ENCODE measurements around the gene CDH4.

The CDH4 gene

DNA sequence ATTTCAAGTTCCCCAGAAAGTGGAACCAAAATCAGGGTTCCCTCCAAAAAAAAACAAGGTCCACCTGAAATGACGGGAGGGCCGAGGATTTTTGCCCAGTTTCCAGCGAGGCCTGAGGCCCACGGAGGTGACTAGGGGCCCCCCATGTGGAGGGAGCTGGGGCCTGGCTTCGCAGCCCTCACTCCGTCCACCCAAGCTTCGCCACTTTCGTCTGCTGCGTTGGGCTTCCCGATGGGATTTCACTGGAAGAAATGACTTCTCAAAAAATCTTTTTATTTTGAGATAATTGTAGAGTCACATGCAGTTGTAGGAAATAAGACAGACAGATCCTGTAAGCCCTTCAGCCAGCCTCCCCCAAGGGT lies 605.3 kb downstream of the CDH4 start:
- DNase-seq, result no peak

- no peak for DNase-seq
Observed at GRCh38 chr20:61857884-61858283, 605.8 kb downstream of the CDH4 start.

DNA sequence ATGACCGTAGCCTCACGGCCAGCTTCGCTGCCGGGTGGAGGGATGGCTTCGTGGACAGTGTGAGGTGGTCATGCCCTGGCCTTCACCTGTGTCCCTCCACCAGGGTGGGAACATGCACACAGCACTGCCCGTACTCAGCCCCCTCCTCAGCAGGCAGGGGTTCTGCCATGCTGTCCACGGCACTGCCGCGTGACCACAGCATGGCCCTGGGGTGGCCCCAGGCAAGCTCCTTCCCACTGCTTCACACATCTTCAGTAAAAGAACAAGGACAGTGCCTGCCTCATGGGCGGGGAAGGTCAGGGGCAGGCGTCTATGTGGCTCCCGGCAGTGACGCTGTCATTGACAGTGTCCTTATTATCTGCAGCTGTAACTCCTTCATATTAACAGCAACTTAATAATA lies 607.7 kb downstream of the CDH4 start:
- no peak for DNase-seq

DNA sequence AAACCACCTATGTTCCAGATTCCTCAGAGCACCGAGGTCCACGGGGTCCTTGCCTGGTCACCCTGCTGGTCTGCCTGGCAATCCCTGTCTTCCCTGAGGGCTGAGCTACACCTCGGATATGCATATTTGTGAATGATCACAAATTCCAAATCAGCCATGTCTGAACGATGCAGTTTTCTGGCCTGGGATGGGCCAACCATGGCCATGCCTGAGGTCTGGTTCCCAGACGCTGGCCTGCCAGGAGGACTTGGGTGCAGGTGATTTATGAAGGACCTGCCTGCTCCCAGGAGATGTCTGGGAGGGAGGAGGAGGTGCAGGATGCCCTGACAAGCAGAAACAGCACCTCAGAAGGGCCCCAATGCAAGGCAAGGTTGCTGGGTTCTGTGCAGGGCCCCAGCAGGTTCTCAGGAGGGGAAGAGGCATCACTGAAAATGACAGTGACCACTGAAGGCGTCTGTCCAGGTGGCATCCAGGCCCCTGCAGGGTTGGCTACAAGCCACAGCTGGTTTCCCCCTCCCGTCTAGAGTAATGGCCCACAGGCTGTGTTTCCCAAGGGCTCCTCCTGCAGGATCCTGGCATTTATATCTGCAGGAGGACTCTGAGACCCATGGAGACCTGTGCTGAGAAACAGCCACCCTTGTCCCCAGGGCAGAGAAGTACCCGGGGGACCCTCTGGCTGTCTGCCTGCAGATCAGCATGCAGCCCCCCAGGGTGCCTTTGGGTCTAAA lies 608.4 kb downstream of the CDH4 start:
- no peak for DNase-seq

DNA sequence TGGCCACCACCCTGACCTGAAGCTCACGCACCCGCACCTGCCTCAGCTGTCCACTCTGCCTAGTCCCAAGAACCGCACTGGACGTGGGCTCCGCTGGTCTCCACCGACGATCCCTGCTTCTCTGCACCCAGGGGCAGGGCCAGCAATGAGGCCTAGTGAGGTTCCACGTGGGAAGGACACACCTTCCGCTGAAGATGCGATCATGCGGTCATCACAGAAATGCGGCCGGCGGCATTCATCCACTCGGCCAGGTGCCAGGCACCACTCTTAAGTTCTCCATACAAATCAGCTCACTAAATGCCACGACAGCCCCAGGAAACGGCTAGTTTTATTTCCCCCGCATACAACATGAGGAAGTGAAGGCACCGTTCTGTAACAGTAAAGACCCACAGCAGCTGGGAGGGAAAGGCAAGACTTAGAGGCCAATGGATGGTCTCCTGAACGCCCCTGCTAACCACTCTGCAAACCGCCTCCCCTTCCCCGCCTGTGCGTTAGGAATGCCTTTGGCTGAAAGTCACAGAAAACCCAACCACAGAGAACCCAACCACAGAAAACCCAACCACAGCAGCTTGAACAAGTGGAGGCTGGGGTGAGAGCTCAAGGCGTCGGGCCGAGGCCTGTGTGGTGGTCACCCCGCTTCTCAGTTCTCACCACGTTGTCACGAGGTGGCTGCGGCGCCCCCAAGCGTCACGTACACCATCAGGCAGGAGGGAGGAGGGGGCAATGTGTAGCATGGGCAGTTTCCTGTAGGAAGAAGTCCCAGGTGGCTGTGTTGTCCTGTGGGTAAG lies 609.2 kb downstream of the CDH4 start:
- no peak for DNase-seq

DNA sequence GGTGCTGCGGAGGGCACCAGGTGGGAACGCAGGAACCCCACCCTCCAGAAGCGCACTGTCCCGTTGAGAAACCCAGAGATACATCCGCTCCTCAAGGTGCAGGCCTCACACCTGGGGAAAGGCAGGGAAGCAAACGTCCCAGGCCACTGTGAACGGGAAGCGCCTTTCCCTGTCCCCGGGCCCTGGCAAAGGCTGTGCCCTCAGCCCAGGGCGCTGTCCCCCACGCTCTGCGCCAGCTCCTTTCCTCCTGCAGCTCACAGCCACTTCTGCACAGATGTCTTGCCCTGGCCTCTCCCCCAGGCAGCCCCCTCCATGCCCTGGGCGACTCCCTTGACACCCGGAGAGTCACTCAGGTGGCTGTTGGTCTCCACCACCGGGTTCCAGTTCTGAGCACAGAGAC lies 609.8 kb downstream of the CDH4 start:
- no peak for DNase-seq

DNA sequence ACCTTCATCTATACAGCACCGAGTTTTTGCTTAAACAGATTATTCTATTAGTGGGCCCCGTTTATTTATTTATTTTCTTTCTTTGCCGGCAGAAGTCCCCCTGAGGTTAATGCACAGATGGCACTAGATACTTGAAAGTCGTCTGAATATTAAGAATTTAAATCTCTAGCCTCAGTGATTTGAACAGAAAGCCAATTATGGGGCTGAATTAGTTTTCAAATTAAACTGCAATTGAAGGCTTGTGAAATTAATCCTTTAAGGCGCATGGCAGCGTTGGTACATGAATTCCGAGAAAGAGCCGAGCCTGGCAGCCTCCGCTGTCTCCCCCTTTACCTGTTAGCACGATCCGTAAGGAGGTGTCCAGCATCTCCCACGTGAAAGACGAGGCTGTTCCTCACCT lies 610.8 kb downstream of the CDH4 start:
- DNase-seq, result no peak

DNA sequence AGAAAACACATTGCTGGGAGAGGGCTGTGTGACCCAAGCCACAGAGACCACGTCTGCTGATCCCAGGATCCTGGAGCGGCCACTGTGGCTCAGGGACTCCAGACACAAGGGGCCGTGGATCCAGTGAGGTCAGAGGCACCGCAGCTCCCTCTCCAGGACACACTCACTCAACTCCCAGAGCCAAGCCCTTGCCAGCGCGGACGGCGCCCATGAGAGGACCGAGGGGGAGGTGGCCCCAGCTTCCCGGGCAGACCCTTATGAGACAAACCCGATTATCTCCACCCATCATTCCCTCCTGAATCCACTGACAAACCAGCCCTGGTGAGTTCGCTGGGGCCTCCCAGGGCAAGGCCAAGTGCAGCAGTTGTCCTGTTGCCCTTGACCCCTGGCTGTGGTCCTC lies 612.4 kb downstream of the CDH4 start:
- DNase-seq, result no peak

DNA sequence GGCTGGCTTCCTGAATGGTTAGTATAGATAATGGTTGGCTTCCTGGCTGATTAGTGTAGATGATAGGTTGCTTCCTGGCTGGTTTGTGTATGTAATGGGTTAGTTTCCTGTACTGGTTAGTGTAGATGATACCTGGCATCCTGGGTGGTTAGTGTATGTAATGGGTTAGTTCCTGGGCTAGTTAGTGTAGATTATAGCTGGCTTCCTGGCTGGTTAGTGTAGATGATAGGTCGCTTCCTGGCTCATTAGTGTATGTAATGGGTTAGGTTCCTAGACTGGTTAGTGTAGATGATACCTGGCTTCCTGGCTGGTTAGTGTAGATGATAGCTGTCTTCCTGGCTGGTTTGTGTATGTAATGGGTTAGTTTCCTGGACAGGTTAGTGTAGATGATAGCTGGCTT lies 613.3 kb downstream of the CDH4 start:
- no peak for DNase-seq

DNA sequence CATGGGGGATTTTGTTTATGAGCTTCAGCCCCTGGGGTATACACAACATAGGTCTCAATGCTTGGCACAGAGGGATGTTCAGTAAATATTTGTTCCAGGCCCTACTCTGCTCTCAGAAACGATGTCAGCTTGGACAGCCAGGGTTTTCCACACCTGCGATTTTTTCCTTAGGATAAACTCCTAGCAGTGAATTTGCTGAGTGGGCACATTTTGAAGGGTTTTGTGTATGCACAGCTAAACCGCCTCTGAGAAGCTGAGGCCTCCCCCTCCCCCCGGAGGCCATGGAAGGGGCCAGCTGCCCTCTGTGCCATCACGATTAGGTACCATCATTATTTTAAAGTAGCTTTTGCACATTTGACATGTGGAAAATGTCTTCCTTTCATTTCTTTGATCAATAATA lies 614.1 kb downstream of the CDH4 start:
- DNase-seq, result no peak

DNA sequence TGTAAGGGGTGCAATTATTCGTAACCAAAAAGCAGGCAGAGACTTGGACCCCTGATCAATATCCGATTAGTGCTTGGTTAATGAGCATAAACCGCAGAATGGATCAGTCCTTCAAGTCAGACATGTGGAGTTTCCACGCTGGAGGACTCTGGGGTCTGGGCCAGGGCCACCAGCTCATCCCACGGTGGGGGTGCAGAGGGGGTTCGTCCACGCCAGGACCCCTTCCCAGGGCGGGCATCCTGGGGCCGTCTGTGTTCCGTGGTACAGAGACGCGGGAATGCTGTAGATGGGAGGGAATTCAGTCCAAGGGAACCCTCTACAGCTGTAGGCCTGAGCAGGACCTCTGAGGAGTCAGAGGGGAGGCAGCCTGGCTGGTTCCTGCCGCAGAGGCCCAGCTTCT lies 615.9 kb downstream of the CDH4 start:
- DNase-seq, result no peak

- no peak for DNase-seq
Observed at GRCh38 chr20:61868466-61869090, 616.5 kb downstream of the CDH4 start.

- DNase-seq, result no peak
Observed at GRCh38 chr20:61869750-61870507, 617.9 kb downstream of the CDH4 start.

- no peak for DNase-seq
Observed at GRCh38 chr20:61871160-61871559, 619.1 kb downstream of the CDH4 start.

DNA sequence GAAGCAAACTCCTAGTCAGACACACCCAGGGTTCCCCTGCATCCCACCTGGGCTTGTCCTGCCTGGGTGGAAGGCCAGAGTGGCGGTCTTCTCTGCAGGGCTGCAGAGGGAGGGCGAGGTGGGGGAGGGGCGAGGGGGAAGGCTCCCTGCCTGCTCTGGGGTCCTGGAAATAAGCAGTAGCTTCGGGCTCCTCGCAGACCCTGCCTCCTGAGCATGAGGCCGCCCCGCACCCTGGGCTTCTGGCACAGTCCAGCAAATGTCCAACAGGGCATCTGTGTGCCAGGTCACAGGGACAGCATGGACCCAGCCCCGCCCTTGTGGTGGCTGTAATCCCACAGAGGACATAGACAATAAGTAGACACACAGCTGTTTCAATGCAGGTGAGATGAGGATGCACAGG lies 619.9 kb downstream of the CDH4 start:
- no peak for DNase-seq

DNA sequence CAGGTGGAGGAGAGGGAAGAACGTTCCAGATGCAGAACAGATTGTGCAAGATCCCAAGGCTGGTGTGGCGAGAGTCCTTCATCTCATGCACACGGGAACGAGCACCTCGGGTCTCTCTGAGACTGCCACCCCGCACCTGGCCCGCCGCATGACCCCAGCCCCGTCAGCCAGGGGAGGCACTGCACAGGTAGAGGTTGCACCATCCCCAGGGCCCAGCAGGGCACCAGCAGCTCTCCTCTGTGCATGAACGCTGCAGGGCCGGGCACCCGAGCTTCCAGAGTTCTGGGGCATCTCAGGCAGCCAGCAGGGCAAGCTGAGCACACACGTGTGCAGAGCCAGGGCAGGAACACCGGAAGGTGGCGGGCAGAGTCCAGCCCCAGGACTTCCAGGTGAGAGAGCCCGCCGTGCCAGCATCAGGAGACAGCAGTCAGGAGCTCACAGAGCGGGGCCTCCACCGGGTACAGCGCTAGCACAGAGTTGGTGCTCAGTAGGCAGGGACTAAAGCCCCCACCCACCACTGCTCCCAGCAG lies 620.4 kb downstream of the CDH4 start:
- DNase-seq, result no peak

DNA sequence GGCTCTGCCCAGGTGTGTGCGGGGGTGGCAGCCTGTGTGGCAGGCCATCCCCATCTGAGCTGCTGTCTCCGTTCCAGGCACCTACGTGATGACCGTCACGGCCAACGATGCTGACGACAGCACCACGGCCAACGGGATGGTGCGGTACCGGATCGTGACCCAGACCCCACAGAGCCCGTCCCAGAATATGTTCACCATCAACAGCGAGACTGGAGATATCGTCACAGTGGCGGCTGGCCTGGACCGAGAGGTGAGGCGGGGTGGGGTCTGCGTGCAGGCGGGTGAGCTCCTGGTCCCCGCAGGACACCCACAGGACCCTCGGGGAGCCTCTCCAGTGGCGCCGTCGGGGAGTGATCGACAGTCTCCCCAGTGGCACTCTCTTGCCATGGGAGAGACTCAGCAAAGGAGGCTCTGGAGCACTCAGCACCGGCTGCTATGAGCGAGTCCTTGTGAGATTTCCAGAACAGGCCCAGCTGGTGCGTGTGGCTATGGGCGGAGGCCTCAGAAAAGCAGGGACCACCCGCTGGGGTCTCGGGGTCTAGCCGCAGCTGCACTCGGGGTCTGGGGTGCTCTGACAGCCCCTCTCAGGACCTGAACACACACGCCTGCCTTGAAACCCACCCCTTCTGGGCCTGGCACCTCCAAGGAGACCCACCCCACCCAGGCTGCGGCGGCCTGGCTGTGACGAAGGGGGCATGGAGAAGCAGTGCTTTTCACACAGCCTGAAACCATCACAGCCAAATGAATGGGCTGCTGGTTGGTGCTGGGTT lies 621.8 kb downstream of the CDH4 start:
- DNase-seq, result no peak

DNA sequence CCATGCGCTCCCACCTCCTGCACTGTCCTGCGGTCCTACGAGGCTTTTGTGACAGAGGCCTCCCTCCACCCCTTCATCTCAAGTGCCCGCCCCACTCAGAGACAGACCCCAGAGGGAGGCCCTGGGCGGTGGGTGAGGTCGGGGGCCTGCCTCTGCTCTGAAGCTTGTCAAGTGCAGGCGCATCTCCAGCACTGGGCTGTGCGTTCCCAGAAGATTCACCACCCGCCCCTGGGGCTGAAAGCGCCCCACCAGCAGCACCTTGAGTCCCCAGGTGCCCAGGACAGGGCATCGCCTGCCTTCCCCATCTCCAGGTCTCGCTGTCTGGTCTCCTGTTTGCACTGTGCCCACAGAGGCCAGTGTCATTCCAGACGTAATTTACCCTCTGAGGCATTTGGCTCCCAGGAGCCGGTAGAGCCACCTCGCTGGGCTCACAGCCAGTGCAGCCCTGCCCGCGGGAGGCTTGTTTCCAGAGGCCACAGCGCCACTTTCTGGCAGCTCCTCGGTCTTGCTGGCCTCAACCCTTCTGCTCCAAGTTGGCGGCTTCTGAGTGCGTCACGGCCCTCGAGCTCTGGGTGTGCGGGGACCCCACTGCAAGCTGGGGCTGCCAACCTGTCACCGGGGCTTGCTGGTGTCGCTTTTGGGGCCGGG lies 622.5 kb downstream of the CDH4 start:
- no peak for DNase-seq

DNA sequence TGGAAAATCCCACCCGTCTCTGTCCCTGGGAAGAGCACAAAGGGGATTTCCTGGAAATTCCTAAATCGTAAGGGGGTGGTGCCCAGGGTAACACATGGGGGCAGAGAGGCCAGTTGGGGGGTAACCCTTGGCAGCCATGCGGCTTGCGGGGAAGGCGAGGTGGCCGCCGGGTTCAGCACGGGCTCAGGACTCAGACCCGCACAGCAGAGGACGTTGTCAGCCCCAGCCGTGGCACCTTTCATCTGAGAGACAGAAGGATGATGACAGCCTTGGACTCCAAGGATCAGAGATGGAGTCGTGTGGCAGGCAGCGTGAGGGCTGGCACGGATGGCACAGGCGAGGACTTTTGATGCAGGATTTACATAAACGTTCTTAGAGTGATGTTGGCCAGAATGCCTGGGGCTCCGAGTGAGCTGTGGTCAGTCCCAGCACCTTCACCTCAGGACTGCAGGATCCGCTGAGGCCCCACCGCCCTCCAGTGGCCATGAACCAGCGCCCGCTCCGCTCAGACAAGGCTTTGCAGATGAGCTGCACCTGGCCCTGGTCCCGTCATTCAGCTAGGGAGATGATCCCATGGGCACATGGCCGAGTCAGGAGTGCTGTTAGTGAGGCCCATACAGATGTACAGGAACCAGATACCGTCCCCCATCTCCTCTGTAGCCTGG lies 623.3 kb downstream of the CDH4 start:
- DNase-seq, result no peak

- DNase-seq, result no peak
Observed at GRCh38 chr20:61875996-61876395, 623.9 kb downstream of the CDH4 start.
